ENCODE data around the gene MRPS22.

MRPS22 gene

GRCh38 chr3:139320551-139321309 is 23.1 kb upstream of the MRPS22 start:
- no peak overlapping the region for H3K4me3 ChIP-seq (ENCODE audit: insufficient read depth, low read depth, low read length, poor library complexity, severe bottlenecking)
- H3K4me1 ChIP-seq (ENCODE audit: control insufficient read depth, insufficient read depth, low read length, poor library complexity, severe bottlenecking) = no peaks in the 10 kb centered on the region
- no peak overlapping the region for H3K27ac ChIP-seq (ENCODE audit: insufficient read depth, low read length, poor library complexity, severe bottlenecking)
- no peaks in the 10 kb centered on the region for H3K27me3 ChIP-seq (replicated peaks; ENCODE audit: control insufficient read depth, insufficient read depth, low read length, poor library complexity, severe bottlenecking)
- H3K36me3 ChIP-seq (ENCODE audit: control insufficient read depth, insufficient read depth, low read length) = no peaks in the 10 kb centered on the region
- no peak for DNase-seq
- no peaks in the 10 kb centered on the region for H3K9me3 ChIP-seq (ENCODE audit: control insufficient read depth, low read length)

GRCh38 chr3:139322346-139322745 is 21.5 kb upstream of the MRPS22 start:
- Histone ChIP-seq H3K27ac (ENCODE audit: insufficient read depth, low read length, poor library complexity, severe bottlenecking) (no peak overlapping the region), H3K27me3 (replicated peaks; ENCODE audit: control insufficient read depth, insufficient read depth, low read length, poor library complexity, severe bottlenecking) (no peaks in the 10 kb centered on the region), H3K4me3 (ENCODE audit: insufficient read depth, low read depth, low read length, poor library complexity, severe bottlenecking) (no peak overlapping the region), H3K9me3 (ENCODE audit: control insufficient read depth, low read length) (no peaks in the 10 kb centered on the region), H3K36me3 (ENCODE audit: control insufficient read depth, insufficient read depth, low read length) (no peaks in the 10 kb centered on the region), H3K4me1 (ENCODE audit: control insufficient read depth, insufficient read depth, low read length, poor library complexity, severe bottlenecking) (no peaks in the 10 kb centered on the region)
- DNase-seq = no peak

- Histone ChIP-seq H3K27me3 (replicated peaks; ENCODE audit: control insufficient read depth, insufficient read depth, low read length, poor library complexity, severe bottlenecking) (no peaks in the 10 kb centered on the region), H3K4me1 (ENCODE audit: control insufficient read depth, insufficient read depth, low read length, poor library complexity, severe bottlenecking) (no peaks in the 10 kb centered on the region), H3K36me3 (ENCODE audit: control insufficient read depth, insufficient read depth, low read length) (no peaks in the 10 kb centered on the region), H3K9me3 (ENCODE audit: control insufficient read depth, low read length) (no peaks in the 10 kb centered on the region), H3K4me3 (ENCODE audit: insufficient read depth, low read depth, low read length, poor library complexity, severe bottlenecking) (no peak overlapping the region), H3K27ac (ENCODE audit: insufficient read depth, low read length, poor library complexity, severe bottlenecking) (no peak overlapping the region)
- DNase-seq = no peak
Observed at GRCh38 chr3:139323146-139323545, 20.7 kb upstream of the MRPS22 start.

GRCh38 chr3:139324456-139324855 is 19.4 kb upstream of the MRPS22 start:
- no peak for DNase-seq
- Histone ChIP-seq H3K27me3 (replicated peaks; ENCODE audit: control insufficient read depth, insufficient read depth, low read length, poor library complexity, severe bottlenecking) (no peaks in the 10 kb centered on the region), H3K27ac (ENCODE audit: insufficient read depth, low read length, poor library complexity, severe bottlenecking) (no peak overlapping the region), H3K4me3 (ENCODE audit: insufficient read depth, low read depth, low read length, poor library complexity, severe bottlenecking) (no peak overlapping the region), H3K9me3 (ENCODE audit: control insufficient read depth, low read length) (no peaks in the 10 kb centered on the region), H3K4me1 (ENCODE audit: control insufficient read depth, insufficient read depth, low read length, poor library complexity, severe bottlenecking) (peaks cover 5% of the 10 kb centered on the region), H3K36me3 (ENCODE audit: control insufficient read depth, insufficient read depth, low read length) (no peaks in the 10 kb centered on the region)

- no peaks in the 10 kb centered on the region for H3K36me3 ChIP-seq (ENCODE audit: control insufficient read depth, insufficient read depth, low read length)
- H3K4me3 ChIP-seq (ENCODE audit: insufficient read depth, low read depth, low read length, poor library complexity, severe bottlenecking) = no peak overlapping the region
- no peak for DNase-seq
- peaks cover 8% of the 10 kb centered on the region for H3K4me1 ChIP-seq (ENCODE audit: control insufficient read depth, insufficient read depth, low read length, poor library complexity, severe bottlenecking)
- no peak overlapping the region for H3K27ac ChIP-seq (ENCODE audit: insufficient read depth, low read length, poor library complexity, severe bottlenecking)
- no peaks in the 10 kb centered on the region for H3K9me3 ChIP-seq (ENCODE audit: control insufficient read depth, low read length)
- H3K27me3 ChIP-seq (replicated peaks; ENCODE audit: control insufficient read depth, insufficient read depth, low read length, poor library complexity, severe bottlenecking) = peaks cover under 1% of the 10 kb centered on the region
Observed at GRCh38 chr3:139325551-139325950, 18.3 kb upstream of the MRPS22 start.

GRCh38 chr3:139326131-139326530 is 17.7 kb upstream of the MRPS22 start:
- Histone ChIP-seq H3K36me3 (ENCODE audit: control insufficient read depth, insufficient read depth, low read length) (no peaks in the 10 kb centered on the region), H3K4me3 (ENCODE audit: insufficient read depth, low read depth, low read length, poor library complexity, severe bottlenecking) (no peak overlapping the region), H3K4me1 (ENCODE audit: control insufficient read depth, insufficient read depth, low read length, poor library complexity, severe bottlenecking) (peaks cover 8% of the 10 kb centered on the region), H3K27ac (ENCODE audit: insufficient read depth, low read length, poor library complexity, severe bottlenecking) (no peak overlapping the region), H3K27me3 (replicated peaks; ENCODE audit: control insufficient read depth, insufficient read depth, low read length, poor library complexity, severe bottlenecking) (peaks cover 3% of the 10 kb centered on the region), H3K9me3 (ENCODE audit: control insufficient read depth, low read length) (no peaks in the 10 kb centered on the region)
- no peak for DNase-seq

- Histone ChIP-seq H3K36me3 (ENCODE audit: control insufficient read depth, insufficient read depth, low read length) (no peaks in the 10 kb centered on the region), H3K9me3 (ENCODE audit: control insufficient read depth, low read length) (no peaks in the 10 kb centered on the region), H3K4me3 (ENCODE audit: insufficient read depth, low read depth, low read length, poor library complexity, severe bottlenecking) (no peak overlapping the region), H3K27ac (ENCODE audit: insufficient read depth, low read length, poor library complexity, severe bottlenecking) (no peak overlapping the region), H3K4me1 (ENCODE audit: control insufficient read depth, insufficient read depth, low read length, poor library complexity, severe bottlenecking) (peaks cover 8% of the 10 kb centered on the region), H3K27me3 (replicated peaks; ENCODE audit: control insufficient read depth, insufficient read depth, low read length, poor library complexity, severe bottlenecking) (peaks cover 3% of the 10 kb centered on the region)
- no peak for DNase-seq
Observed at GRCh38 chr3:139326707-139327106, 17.1 kb upstream of the MRPS22 start.

- Histone ChIP-seq H3K9me3 (ENCODE audit: control insufficient read depth, low read length) (no peaks in the 10 kb centered on the region), H3K36me3 (ENCODE audit: control insufficient read depth, insufficient read depth, low read length) (no peaks in the 10 kb centered on the region), H3K27me3 (replicated peaks; ENCODE audit: control insufficient read depth, insufficient read depth, low read length, poor library complexity, severe bottlenecking) (peaks cover 3% of the 10 kb centered on the region), H3K27ac (ENCODE audit: insufficient read depth, low read length, poor library complexity, severe bottlenecking) (no peak overlapping the region), H3K4me3 (ENCODE audit: insufficient read depth, low read depth, low read length, poor library complexity, severe bottlenecking) (no peak overlapping the region), H3K4me1 (ENCODE audit: control insufficient read depth, insufficient read depth, low read length, poor library complexity, severe bottlenecking) (peaks cover 8% of the 10 kb centered on the region)
- DNase-seq = no peak
Observed at GRCh38 chr3:139327231-139327630, 16.6 kb upstream of the MRPS22 start.

GRCh38 chr3:139327861-139328260 is 16.0 kb upstream of the MRPS22 start:
- Histone ChIP-seq H3K4me1 (ENCODE audit: control insufficient read depth, insufficient read depth, low read length, poor library complexity, severe bottlenecking) (peaks cover 8% of the 10 kb centered on the region), H3K27ac (ENCODE audit: insufficient read depth, low read length, poor library complexity, severe bottlenecking) (no peak overlapping the region), H3K27me3 (replicated peaks; ENCODE audit: control insufficient read depth, insufficient read depth, low read length, poor library complexity, severe bottlenecking) (peaks cover 3% of the 10 kb centered on the region), H3K4me3 (ENCODE audit: insufficient read depth, low read depth, low read length, poor library complexity, severe bottlenecking) (no peak overlapping the region), H3K9me3 (ENCODE audit: control insufficient read depth, low read length) (no peaks in the 10 kb centered on the region), H3K36me3 (ENCODE audit: control insufficient read depth, insufficient read depth, low read length) (no peaks in the 10 kb centered on the region)
- no peak for DNase-seq

GRCh38 chr3:139328356-139328755 is 15.5 kb upstream of the MRPS22 start:
- Histone ChIP-seq H3K4me3 (ENCODE audit: insufficient read depth, low read depth, low read length, poor library complexity, severe bottlenecking) (no peak overlapping the region), H3K36me3 (ENCODE audit: control insufficient read depth, insufficient read depth, low read length) (no peaks in the 10 kb centered on the region), H3K4me1 (ENCODE audit: control insufficient read depth, insufficient read depth, low read length, poor library complexity, severe bottlenecking) (peaks cover 8% of the 10 kb centered on the region), H3K9me3 (ENCODE audit: control insufficient read depth, low read length) (no peaks in the 10 kb centered on the region), H3K27me3 (replicated peaks; ENCODE audit: control insufficient read depth, insufficient read depth, low read length, poor library complexity, severe bottlenecking) (peaks cover 3% of the 10 kb centered on the region), H3K27ac (ENCODE audit: insufficient read depth, low read length, poor library complexity, severe bottlenecking) (no peak overlapping the region)
- no peak for DNase-seq

Data from effector memory CD4-positive, alpha-beta T cell (primary cell).